HT1080 (cell line): ENCODE results near the gene CR2. TPM values are rescaled to one million over a fixed set of nuclear protein-coding genes. Genes with fewer than 3 reads are reported as not detected.
"Not testable (repeated sequence)": the region's sequence is repeated elsewhere in the genome, so short reads cannot be mapped to it uniquely, and the experiment has no call there.

Experiments
- DNase-seq: peaks from one replicate; pipeline ENCODE4 v3.0.0-alpha.2; 2015; ENCODE audit warnings: low read depth
- total RNA-seq: library from RNA; depleted of rRNA; stranded (reverse); fragments of >200 nt; shearing (Covaris generic); gene quantifications from 2 replicates; pipeline ENCODE4 v1.2.3, GENCODE V29; 2014

CR2 gene
- total RNA-seq, 1 experiment from 2014 or later, result not detected

DNA sequence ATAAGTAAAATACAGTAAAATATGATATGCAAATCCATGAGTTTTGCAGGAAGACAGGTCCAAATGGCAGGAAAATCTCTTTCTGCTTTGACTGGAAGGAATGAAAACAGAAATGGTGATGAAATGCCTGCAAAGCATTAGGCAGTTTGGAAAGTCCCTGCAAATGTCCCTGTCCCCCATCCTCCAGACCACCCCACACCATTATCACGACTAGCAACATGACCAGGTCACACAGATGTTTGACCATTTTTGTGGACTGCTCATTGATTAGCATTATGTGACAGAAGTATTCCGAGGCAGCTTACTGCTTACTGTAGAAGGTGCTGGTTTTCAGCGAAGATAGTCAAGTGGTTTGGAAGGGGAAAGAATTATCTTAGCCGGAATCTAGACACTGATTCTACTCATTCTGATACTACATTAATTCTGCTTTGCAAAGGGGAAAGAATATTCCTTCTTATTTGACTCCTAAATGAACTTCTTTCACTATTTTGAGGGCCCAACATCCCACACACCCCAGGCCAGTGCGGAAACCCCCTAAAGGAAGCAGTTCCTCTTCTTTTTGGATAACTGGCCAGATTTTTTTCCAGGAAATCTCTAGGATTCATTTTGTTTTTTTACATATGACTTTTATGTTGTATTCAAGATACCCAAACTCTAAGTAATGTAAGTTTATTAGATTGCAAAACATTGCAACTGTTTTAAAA, 9.5 kb upstream of the CR2 start:
- no peak for DNase-seq

DNA sequence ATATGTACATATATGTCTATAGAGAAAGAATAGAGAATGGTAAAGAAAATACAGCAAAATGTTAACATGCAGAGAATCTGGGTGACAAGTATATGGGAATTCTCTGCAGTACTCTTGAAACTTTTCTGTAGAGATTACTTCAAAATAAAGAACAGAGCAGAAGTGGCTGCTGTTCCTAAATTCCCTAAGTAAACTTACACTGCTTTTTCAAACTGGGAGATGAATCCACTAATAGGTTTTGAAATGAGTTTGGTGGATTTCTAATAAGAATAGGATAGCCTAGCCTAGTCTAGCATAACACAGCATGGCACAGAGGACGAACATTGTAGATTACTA, 450 bp upstream of the CR2 start:
- no peak for DNase-seq

DNA sequence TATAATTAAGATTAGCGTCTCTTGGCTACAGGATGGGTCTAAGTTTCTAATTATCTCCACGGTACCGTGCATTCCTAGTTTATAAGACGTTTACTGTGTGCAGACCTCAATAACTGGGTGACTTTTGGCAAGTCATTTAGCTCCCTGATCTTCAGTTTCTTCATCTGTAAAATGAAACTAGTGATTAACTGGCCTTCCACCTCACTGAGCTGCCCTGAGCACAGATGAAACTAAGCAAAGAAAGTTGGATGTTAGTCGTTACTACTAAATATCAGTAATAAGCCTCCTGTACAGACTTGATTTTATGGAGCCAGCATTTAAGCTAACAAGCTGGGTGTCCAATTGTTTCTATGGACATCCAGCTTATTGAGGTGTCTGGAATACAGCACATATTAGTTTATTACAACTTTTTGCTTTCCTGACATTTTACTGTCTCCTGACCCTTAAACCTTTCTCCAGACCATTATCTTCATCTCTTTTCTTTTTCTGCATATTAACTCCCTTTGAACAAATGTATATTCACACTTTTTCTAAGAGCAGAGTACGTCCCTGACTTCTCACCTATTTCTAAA, 1.1 kb downstream of the CR2 start:
- DNase-seq, result no peak

DNA sequence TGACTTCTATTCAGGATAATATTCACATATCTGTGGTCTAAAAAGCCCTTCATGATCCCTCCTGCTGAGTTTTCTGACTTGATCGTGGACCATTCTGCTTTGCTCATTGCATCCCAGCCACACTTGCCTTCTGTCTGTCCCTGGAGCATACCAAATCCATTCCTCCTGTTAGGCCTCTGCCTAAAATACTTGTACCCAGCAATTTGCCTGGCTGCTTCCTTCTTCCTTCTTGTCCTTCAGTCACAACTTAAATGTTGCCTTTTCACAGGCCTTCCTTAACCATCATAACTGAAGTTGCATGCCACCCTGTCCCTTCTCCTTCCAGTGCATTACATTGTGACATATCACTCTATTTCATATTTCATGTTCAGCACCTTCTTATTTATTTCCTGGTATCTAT, 4.3 kb downstream of the CR2 start:
- no peak for DNase-seq

DNA sequence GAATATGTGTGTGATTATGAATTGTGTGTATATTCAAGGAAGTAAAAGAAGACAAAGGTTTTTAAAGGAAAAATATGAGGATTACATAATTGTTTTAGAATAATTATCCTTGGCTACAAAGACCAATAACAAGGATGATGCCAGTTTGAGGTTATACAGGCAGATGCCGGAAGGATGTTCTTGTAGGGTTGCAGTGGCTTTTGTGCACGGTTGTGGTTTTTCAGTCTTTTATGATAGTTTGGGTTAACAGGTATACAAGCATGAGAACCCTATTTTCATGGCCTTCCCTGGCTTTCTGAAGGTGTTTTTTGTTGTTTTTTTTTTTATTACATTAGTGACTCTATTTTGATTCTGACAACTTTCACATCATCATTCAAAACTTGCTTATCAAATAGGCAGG, 4.9 kb downstream of the CR2 start:
- no peak for DNase-seq

DNA sequence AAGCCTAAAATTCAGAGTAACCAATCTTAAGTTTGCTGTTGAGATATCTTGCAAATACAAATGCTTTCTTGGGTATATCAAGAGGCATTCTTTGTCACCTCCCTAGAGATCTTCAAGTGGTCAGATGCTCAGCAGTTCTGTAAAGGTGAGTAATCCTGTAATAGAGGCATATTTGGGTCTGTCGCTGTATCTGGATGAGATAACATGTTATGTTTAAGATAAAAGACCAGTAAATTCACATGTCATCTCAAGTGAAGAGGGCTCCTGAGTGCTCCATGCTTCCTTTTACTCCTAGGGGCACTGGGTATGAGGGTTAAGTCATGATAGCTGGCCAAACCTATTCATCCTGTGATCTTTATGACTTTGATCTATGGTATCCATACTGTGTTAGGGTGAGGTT, 7.5 kb downstream of the CR2 start:
- DNase-seq, result no peak

DNA sequence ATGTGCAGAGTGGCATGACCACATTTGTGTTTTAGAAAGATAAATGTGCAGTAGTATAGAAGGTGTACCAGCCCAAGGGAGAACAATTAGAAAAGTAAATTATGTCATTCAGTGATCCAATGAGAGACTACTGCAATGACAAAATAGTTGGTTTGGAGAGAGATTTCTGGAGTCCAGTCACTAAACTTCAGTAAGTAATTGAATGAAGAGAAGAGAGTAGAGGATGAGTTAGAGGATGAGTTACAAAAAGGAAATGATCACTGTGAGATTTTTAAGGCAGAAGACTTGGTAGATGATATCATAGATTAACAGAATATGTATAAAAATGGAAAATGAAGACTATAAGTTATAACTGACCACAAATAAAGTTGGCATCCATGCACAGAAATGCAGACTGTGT, 8.4 kb downstream of the CR2 start:
- DNase-seq, result no peak

DNA sequence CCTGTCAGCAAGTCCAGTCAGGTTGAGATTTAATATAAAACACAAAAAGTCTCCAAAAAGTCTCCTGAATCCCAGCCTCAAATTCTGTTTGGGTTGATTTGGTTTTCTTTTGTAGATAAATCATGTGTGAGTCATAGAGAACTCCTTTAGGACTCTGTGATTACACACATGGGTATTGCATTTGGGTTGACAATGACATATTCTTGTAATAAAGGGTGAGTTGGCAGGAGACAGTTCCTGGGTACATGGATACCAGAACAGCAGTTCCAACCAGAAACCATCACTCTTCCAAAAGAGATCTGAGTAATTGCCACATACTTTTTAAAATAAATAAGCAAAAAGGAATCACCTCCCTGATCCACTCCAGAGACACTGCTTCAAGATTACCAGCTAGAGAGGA, 8.9 kb downstream of the CR2 start:
- peak; percentile 20 for DNase-seq

DNA sequence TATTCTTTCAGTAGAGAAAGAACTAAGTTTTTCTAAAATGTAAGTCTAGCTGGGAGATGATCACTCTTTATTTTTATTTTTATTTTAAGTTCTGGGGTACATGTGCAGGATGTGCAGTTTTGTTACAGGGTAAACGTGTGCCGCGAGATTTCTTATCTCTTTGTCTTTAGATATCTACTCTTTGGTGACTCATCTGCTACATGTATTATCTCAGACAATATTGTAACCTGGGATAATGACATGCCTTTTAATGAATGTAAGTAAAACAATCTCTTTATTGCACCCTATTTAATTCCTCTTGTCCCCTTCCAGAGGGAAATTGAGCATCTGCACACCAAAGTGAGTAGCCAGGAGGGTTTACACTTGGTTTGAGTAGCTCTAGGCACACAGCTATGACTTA, 9.4 kb downstream of the CR2 start:
- no peak for DNase-seq

DNA sequence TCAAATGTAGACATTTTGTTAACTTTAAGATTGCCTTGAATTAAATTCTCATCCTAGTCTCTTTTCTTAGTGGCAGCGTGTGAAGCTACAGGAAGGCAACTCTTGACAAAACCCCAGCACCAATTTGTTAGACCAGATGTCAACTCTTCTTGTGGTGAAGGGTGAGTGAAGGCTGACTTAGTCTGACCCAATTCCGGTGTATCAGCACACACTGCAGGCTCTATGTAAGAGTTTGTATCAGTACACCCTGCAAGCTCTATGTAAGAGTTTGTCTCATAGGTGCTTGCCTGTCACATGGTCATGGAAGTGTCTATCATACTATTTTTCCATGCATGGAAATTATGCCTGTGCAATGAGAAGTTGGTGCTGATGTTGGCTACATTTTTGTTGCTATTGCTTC, 16.8 kb downstream of the CR2 start:
- DNase-seq, result peak; percentile 4

DNA sequence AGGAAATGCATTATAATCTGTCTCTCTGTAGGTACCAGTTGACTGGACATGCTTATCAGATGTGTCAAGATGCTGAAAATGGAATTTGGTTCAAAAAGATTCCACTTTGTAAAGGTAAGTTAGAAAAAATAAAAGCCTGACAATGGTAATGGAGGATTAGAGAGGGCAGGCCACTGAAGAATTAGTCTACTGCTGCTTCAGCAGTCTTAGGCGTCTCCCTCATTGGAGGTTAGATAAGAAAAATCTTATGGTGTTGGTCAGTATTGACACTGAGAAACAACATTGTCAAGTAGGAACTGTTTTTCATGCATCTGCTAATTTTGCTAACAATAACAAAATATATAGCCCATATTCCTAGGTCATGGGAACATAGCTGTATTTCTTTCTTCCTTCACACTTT, 20.1 kb downstream of the CR2 start:
- no peak for DNase-seq

DNA sequence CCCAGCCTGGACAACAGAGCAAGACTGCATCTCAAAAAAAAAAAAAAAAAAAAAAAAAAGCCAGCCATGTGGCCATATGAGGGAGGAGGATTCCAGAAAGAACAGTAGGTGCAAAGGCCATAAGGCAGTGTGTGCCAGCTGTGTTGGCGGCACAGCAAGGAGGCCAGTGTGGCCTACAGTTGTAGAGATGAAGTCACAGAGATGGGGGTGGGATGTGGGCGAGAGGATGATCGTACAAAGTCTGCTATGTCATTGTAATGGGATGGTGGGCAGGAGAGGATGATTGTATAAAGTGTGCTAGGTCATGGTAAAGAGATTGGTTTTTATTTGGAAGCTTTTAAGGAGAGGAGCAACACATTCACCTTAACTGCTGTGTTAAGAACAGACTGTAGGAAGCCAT, 32.1 kb downstream of the CR2 start:
- no peak for DNase-seq

DNA sequence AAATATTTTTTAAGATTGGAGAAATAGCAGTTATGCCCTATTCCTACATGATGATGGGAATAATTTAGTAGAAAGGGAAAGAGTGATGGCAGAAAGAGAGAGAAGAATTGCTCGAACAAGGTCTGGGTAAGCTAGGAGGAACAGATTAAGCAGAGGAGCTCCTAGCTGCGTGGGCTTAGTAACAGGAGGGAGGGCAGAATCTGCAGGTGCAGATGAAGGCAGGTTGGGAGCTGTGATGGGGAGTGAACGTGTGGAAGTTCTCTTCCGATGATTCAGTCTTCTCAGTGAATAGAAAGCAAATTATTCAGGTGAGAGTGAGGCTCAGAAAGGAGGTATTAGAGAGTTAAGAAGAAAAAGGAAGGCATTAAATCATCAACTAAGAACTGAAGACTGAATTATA, 33.5 kb downstream of the CR2 start:
- no peak for DNase-seq

DNA sequence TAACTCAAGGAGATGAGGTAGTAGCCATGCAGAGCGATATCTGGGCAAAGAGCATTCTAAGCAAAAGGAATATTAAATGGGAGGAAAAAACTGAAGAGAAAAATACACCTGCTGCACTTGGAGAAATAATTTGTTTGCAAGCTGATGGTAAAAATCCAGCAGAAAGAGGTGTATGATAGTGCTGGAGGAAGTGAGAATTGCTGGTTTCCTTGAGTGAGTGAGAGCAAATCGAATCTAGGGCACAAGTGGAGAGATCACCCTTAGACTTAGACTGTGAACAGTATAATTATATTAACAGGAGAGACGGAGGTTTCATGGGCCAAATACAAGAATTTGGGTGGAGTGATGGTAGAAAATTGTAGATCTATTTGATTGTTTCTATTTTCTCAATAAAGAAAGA, 39.1 kb downstream of the CR2 start:
- no peak for DNase-seq

DNA sequence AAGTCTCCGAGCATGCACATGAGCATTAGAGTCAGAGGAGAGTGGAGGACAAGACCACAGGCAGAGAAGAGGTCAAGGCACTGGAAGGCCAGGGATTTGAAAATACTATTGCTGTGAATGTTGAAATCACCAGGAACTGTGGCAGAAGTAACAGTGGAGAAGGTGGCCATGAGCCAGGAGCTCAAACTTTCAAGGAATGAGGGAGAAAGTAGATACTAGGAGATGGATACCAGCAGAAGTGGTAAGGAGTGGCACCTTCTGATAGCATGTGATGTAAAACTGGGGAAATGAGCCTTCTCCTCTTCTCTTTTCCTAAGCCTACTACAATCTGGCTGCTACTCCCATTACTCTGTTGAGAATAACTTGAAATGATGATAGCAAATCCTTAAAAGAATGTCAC, 40.0 kb downstream of the CR2 start:
- DNase-seq, result no peak

DNA sequence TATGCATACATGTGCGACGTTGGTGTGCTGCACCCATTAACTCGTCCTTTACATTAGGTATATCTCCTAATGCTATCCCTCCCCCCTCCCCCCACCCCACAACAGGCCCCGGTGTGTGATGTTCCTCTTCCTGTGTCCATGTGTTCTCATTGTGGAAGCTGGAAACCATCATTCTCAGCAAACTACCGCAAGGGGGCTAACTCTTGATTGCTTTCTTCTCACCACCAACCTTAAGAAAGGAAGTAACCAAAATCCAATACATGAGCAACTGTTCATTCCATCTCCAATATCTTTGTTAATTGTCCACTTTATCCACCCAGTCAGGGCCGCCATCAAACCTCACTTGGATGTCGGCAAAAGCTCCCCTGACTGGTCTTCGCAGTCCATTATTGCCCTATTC, 41.2 kb downstream of the CR2 start:
- not testable (repeated sequence) for DNase-seq

DNA sequence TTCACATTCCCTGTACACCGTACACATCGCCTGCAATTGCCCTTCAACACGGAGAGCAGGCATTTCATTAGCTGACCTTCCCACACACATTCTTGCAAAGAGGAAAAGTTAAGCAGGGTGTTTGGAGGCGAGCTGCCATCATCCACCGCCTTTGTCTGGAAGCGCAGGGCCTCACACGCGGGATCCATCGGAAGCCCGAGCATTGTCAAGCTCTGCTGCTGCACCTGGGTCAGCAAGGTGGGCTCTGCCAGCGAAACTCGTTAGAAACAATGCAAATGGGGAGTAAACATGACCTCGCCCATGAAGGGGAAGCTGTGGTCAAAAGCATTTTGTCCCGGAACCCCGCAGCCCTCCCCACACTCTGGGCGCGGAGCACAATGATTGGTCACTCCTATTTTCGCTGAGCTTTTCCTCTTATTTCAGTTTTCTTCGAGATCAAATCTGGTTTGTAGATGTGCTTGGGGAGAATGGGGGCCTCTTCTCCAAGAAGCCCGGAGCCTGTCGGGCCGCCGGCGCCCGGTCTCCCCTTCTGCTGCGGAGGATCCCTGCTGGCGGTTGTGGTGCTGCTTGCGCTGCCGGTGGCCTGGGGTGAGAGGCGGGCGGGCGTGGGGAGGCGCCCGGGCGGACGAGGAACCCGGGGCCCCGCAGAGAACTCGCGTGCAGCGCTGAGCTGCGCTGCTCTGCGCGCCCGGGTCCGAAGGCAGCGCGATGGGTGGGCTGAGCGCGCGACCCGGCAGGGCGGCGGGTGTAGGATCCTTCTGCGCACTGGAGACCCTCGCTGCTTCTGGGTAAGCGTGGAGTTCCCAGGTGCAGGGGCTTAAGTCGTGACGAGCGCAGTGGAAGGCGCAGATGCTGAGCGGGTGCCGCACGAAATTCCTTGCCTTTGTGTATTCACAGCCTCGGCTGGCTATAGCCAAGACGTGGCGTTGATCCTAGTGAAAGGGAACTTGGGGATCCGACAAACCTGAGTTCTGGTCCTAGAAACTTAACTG, 42.0 kb downstream of the CR2 start, which contains the start of gene CR1:
Gene CR1 (plus strand): TSS at position 357 of the 992 bp plus-strand sequence. CDS start 111 bp downstream, at position 468.
- no peak for DNase-seq

DNA sequence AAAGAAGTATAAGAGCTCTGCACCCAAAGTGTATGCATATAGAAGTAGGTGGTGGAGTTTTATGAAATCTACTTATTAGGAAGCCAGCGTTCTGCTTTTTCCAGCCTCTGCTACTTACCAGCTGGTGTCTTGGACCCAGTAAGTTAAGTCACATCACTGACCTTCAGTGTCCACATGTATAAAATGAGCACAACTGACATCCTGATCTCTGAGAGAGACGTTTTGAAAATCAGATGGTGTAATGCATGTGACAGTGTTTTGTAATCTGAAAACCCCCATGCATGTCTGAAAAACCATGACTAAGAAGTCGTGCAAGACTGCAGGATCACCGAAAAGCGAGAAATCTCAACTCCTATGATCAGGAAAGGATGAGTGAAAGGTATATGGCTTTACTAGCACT, 43.8 kb downstream of the CR2 start:
- no peak for DNase-seq

DNA sequence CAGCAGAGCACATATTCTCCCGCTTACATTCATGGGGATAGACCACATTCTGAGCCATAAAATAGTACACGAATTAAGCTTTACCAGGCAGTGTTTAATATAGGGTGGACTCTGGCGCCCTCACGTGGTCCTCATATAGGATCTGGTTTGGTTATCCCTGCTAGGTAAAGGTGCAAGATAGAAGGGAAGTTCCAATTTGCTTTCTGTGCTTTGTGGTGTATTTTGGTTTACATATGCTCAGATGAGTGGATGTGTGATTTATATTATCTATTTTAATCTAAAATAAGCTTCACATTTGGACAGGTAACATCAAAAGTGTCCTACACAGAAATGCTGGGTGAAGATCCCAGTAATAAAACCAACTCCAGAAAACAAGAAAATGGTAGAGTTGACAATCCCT, 45.4 kb downstream of the CR2 start:
- peak; percentile 31 for DNase-seq

DNA sequence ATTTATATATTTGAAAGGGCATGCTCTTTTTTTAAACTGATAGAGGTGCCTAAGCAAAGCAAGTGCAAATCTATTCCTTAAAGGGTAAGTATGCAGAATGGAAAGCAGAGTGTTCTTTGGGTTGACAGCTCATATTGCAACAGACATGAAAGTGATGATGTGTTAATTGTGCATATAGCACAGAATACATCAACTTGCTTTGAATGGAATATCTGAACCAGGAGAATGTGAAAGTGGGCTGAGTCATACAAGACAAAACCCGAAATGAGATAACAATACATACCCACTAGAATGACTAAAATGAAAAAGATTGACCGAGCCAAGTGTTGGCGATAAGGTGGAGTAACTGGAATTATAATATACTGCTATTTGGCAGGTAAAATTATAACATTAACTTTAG, 46.2 kb downstream of the CR2 start:
- DNase-seq, result no peak

DNA sequence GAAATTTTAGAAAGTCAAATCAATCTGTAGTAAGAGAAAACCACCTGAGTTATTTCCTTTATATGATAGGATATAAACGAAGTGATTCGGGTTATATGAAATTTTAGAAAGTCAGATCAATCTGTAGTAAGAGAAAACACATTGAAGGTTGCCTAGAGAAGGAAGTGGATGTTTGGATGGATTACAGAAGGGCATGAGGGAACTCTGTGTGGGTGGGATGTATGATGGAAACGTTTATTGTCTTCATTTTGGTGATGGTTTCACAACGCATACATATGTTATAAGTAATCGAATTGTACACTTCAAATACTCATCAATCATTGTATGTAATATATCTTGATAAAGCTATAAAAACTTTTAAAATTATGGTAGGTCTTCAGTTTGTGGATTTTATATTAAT, 46.9 kb downstream of the CR2 start:
- no peak for DNase-seq

DNA sequence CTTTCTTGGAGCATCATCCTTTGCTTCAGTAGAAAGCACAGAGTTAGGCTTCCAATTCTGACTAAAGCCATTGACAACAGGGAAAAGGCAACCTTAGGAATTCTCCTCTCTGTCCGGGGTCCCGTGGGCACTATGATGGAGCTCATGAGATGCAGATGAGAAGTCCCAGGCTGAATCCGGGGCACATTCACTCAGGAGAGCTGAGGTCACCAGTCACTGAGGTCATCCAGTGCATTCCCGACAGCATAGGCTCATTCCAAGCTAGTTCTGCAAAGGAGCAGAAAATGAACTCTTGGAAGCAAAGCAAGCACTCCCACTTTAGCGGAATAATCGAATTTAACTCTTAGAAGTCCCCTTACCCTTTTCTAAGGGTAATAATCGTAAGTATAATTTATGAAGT, 48.6 kb downstream of the CR2 start:
- no peak for DNase-seq
